ENCODE measurements around the gene LMAN2. TPM values are rescaled to one million over a fixed set of nuclear protein-coding genes. Genes with fewer than 3 reads are reported as not detected.

The LMAN2 gene
- polyA plus RNA-seq, 1 experiment: 150 TPM

DNA sequence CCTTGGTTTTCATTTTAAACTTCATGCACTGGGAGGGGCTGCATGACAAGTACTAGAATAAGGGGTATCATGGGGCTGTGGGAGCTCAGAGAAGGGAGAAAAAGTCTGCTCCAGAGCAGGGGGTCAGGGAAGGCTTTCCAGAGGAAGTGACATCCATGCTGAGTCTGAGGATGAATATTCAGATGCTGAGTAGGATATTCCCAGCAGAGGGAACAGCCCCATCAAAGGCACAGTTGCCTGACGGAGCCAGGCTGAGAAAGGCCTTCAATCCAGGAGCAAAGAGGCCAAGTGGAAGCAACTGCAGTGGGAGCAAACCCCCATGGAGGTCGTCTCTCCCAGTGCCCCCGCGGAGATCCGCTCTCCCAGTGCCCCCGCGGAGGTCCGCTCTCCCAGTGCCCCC lies 44.6 kb upstream of the LMAN2 start:
- DNase-seq (ENCODE audit: low read depth, low spot score): no peak
- Histone ChIP-seq H3K9me3 (ENCODE audit: control insufficient read depth, insufficient read depth, low read length) (peaks cover 7% of the 10 kb centered on the region; the same call in 1 of the 2 replicates), H3K27ac (ENCODE audit: low read depth, low read length) (no peak overlapping the region), H3K27me3 (ENCODE audit: control insufficient read depth, insufficient read depth, low read length) (peaks cover 52% of the 10 kb centered on the region), H3K4me3 (ENCODE audit: low read depth, low read length) (no peak overlapping the region)
- POLR2A ChIA-PET: interaction anchor here (0.8 kb wide), 1 partner anchor 45 kb away, joined by 5 read pairs; the partner anchor contains the start of gene LMAN2
- CTCF ChIA-PET: no interaction called here
- TF ChIP-seq, protein P1, sequence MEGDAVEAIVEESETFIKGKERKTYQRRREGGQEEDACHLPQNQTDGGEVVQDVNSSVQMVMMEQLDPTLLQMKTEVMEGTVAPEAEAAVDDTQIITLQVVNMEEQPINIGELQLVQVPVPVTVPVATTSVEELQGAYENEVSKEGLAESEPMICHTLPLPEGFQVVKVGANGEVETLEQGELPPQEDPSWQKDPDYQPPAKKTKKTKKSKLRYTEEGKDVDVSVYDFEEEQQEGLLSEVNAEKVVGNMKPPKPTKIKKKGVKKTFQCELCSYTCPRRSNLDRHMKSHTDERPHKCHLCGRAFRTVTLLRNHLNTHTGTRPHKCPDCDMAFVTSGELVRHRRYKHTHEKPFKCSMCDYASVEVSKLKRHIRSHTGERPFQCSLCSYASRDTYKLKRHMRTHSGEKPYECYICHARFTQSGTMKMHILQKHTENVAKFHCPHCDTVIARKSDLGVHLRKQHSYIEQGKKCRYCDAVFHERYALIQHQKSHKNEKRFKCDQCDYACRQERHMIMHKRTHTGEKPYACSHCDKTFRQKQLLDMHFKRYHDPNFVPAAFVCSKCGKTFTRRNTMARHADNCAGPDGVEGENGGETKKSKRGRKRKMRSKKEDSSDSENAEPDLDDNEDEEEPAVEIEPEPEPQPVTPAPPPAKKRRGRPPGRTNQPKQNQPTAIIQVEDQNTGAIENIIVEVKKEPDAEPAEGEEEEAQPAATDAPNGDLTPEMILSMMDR (IDR thresholded peaks at IDR 0.05; ENCODE audit: low read depth, low read length): no peak

DNA sequence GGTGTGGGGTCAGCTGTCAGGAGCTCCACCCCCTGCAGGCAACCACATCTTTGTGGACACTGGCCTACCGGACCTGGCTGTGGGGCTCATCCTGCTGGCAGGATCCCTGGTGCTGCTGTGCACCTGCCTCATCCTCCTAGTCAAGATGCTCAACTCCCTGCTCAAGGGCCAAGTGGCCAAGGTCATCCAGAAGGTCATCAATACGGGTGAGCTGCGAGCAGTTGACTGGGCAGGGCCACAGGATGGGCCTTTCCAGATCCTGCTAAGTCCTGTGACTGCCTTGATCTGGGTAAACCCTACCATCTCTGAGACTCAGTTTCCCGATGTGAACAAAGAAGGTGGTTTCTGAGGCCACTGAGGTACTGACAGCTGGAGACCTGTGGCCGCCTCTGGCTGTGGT lies 42.5 kb upstream of the LMAN2 start:
- POLR2A ChIA-PET: no interaction called here
- no peak for DNase-seq (ENCODE audit: low read depth, low spot score)
- Histone ChIP-seq H3K27me3 (ENCODE audit: control insufficient read depth, insufficient read depth, low read length) (peaks cover 34% of the 10 kb centered on the region), H3K4me3 (ENCODE audit: low read depth, low read length) (no peak overlapping the region), H3K27ac (ENCODE audit: low read depth, low read length) (no peak overlapping the region), H3K9me3 (ENCODE audit: control insufficient read depth, insufficient read depth, low read length) (no peaks in the 10 kb centered on the region)
- TF ChIP-seq, protein P1 (IDR thresholded peaks at IDR 0.05; ENCODE audit: low read depth, low read length): no peak
- CTCF ChIA-PET: interaction anchor here (1.9 to 7.0 kb wide), 2 partner anchors 9 to 59 kb away, joined by 6 to 120 read pairs; partner anchors contain the start of gene PFN3

DNA sequence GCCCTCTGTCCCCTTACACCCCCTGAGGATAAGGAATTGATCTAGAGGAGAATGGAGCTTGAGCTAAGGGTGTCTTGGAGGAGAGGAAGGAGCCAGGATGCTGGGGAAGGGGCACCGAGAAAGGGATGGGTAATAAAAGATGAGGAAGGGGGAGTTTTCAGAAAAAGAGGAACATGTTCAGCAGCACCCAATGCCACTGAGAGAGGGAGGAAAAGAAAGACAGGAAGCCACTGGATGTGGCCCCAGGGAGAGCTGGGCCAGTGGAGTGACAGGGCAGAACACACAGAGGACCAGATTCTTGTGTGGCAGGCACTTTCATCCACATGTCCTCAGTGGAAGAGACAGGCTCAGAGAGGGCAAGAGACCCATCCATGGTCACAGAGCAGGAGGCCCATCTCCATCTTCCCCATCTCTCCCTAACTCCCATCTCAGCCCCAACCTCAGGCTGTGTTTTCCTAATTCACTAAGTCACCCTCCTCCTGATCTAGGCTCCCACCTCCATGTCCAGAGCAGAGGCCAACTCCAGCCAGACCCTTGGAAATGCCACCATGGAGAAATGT lies 41.8 kb upstream of the LMAN2 start:
- TF ChIP-seq, protein P1 (IDR thresholded peaks at IDR 0.05; ENCODE audit: low read depth, low read length): no peak
- ChIA-PET CTCF (interaction anchor here (0.8 to 7.0 kb wide), 4 partner anchors 10 to 279 kb away, joined by 3 to 120 read pairs (median 6); partner anchors contain the start of gene PFN3), POLR2A (interaction anchor here (0.7 kb wide), 1 partner anchor 57 kb away, joined by 3 read pairs; no protein-coding TSS in a partner anchor)
- no peak for DNase-seq (ENCODE audit: low read depth, low spot score)
- H3K9me3 ChIP-seq (ENCODE audit: control insufficient read depth, insufficient read depth, low read length): no peaks in the 10 kb centered on the region
- H3K27me3 ChIP-seq (ENCODE audit: control insufficient read depth, insufficient read depth, low read length): peaks cover 29% of the 10 kb centered on the region
- H3K27ac ChIP-seq (ENCODE audit: low read depth, low read length): no peak overlapping the region
- no peak overlapping the region for H3K4me3 ChIP-seq (ENCODE audit: low read depth, low read length)

DNA sequence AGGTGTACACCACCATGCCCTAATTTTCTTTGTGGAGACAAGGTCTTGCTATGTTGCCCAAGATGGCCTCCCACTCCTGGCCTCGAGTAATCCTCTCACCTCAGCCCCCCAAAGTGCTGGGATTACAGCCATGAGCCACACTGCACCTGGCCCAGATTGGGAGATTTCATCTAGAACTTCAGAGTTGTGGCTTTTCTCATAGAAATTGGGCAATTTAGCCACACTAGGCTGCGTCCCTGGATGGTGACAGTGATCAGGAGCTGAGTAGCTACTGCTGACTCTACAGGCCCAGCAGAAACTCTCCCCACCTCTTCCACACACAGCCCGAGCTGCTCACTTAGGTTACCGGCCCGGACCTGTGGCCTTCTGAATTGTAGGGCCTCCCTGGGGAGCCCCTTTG lies 41.3 kb upstream of the LMAN2 start:
- no peak for DNase-seq (ENCODE audit: low read depth, low spot score)
- TF ChIP-seq, protein P1 (IDR thresholded peaks at IDR 0.05; ENCODE audit: low read depth, low read length): no peak
- ChIA-PET CTCF (interaction anchor here (0.8 to 7.0 kb wide), 5 partner anchors 10 to 279 kb away, joined by 3 to 120 read pairs (median 6); partner anchors contain the start of gene PFN3), POLR2A (interaction anchor here (0.5 to 0.7 kb wide), 2 partner anchors 58 to 70 kb away, joined by 3 read pairs; no protein-coding TSS in a partner anchor)
- peaks cover 26% of the 10 kb centered on the region for H3K27me3 ChIP-seq (ENCODE audit: control insufficient read depth, insufficient read depth, low read length)
- H3K4me3 ChIP-seq (ENCODE audit: low read depth, low read length): no peak overlapping the region
- H3K9me3 ChIP-seq (ENCODE audit: control insufficient read depth, insufficient read depth, low read length): no peaks in the 10 kb centered on the region
- H3K27ac ChIP-seq (ENCODE audit: low read depth, low read length): no peak overlapping the region

All from AG04450 (cell line).